Measurements from ENCODE around the gene IL34. TPM values are rescaled to one million over a fixed set of nuclear protein-coding genes. Genes with fewer than 3 reads are reported as not detected.
A peak's percentile ranks its signal among the peaks of the same experiment; 100 is the strongest.

Gene IL34
- total and polyA plus RNA-seq, 8 donors, result 0.45 to 5.9 (median 1.8) TPM; not detected in 2

- WGBS, 5 donors, result 61 to 84% (median 79%) methylated on average over 40 to 80 of the region's 80 CpGs
Observed at GRCh38 chr16:70679671-70680494, 33.5 kb downstream of the IL34 start.

GRCh38 chr16:70680495-70681381, 34.4 kb downstream of the IL34 start:
- DNase-seq, result no peak
- 60 to 74% (median 73%) methylated on average over 9 to 18 of the region's 18 CpGs for WGBS, 5 donors
- TF ChIP-seq POLR2AphosphoS5 (IDR thresholded peaks at IDR 0.05), result no peak
- no peak for TF ChIP-seq EP300 (IDR thresholded peaks at IDR 0.05)
- TF ChIP-seq POLR2A (IDR thresholded peaks at IDR 0.05), result no peak
- TF ChIP-seq, protein P1, sequence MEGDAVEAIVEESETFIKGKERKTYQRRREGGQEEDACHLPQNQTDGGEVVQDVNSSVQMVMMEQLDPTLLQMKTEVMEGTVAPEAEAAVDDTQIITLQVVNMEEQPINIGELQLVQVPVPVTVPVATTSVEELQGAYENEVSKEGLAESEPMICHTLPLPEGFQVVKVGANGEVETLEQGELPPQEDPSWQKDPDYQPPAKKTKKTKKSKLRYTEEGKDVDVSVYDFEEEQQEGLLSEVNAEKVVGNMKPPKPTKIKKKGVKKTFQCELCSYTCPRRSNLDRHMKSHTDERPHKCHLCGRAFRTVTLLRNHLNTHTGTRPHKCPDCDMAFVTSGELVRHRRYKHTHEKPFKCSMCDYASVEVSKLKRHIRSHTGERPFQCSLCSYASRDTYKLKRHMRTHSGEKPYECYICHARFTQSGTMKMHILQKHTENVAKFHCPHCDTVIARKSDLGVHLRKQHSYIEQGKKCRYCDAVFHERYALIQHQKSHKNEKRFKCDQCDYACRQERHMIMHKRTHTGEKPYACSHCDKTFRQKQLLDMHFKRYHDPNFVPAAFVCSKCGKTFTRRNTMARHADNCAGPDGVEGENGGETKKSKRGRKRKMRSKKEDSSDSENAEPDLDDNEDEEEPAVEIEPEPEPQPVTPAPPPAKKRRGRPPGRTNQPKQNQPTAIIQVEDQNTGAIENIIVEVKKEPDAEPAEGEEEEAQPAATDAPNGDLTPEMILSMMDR (IDR thresholded peaks at IDR 0.05), result no peak
- intact Hi-C loops (cut with DNase I; ENCODE audit: low total_unique reads), result no loop called here
- H3K36me3 ChIP-seq, result peaks cover 26 to 42% (median 41%) of the 10 kb centered on the region in 4 donors
- peak overlapping the region in 4 of 5 donors; percentile 64 to 95 (median 84) for H3K27ac ChIP-seq
- peaks cover 0 to 11% (median 0%) of the 10 kb centered on the region in 3 donors for H3K27me3 ChIP-seq
- H3K9me3 ChIP-seq, result no peaks in the 10 kb centered on the region
- peaks cover 50 to 60% (median 55%) of the 10 kb centered on the region in 4 donors for H3K4me1 ChIP-seq
- peak overlapping the region in 1 of 4 donors; percentile 0 for H3K4me3 ChIP-seq

More at GRCh38 chr16:70679671-70680494, 33.5 kb downstream of the IL34 start:
- DNase-seq, result peak in 1 of 2 donors; percentile 72
- Histone ChIP-seq H3K4me3 (no peak overlapping the region), H3K27ac (peak overlapping the region in 4 of 5 donors; percentile 64 to 95 (median 84)), H3K9me3 (no peaks in the 10 kb centered on the region), H3K36me3 (peaks cover 26 to 50% (median 49%) of the 10 kb centered on the region in 4 donors), H3K27me3 (peaks cover 0 to 5% (median 0%) of the 10 kb centered on the region in 3 donors), H3K4me1 (peaks cover 46 to 54% (median 50%) of the 10 kb centered on the region in 4 donors)
- TF ChIP-seq, protein P1 (IDR thresholded peaks at IDR 0.05), result peak in 3 of 7 experiments; percentile 38 to 69 (median 62)
- TF ChIP-seq EP300 (IDR thresholded peaks at IDR 0.05), result no peak
- intact Hi-C loops (cut with DNase I; ENCODE audit: low total_unique reads), result no loop called here

GRCh38 chr16:70681382-70682238, 35.3 kb downstream of the IL34 start:
- no peak for TF ChIP-seq POLR2AphosphoS5 (IDR thresholded peaks at IDR 0.05)
- TF ChIP-seq POLR2A (IDR thresholded peaks at IDR 0.05), result no peak
- TF ChIP-seq, protein P1 (IDR thresholded peaks at IDR 0.05), result no peak
- no peak for TF ChIP-seq EP300 (IDR thresholded peaks at IDR 0.05)
- DNase-seq, result peak in 1 of 2 donors; percentile 69
- WGBS, 5 donors, result 49 to 61% (median 54%) methylated on average over 8 to 13 of the region's 13 CpGs
- peak overlapping the region in 4 of 5 donors; percentile 64 to 95 (median 84) for H3K27ac ChIP-seq
- peak overlapping the region in 3 of 4 donors; percentile 0 to 3 (median 1) for H3K4me3 ChIP-seq
- H3K4me1 ChIP-seq, result peaks cover 55 to 67% (median 61%) of the 10 kb centered on the region in 4 donors
- intact Hi-C loops (cut with DNase I; ENCODE audit: low total_unique reads), result no loop called here
- H3K27me3 ChIP-seq, result peaks cover 0 to 11% (median 0%) of the 10 kb centered on the region in 3 donors
- H3K9me3 ChIP-seq, result no peaks in the 10 kb centered on the region
- H3K36me3 ChIP-seq, result peaks cover 26 to 33% (median 32%) of the 10 kb centered on the region in 4 donors
